ENCODE results near the gene LCE3B.
A peak's percentile ranks its signal among the peaks of the same experiment; 100 is the strongest.

LCE3B gene

DNA sequence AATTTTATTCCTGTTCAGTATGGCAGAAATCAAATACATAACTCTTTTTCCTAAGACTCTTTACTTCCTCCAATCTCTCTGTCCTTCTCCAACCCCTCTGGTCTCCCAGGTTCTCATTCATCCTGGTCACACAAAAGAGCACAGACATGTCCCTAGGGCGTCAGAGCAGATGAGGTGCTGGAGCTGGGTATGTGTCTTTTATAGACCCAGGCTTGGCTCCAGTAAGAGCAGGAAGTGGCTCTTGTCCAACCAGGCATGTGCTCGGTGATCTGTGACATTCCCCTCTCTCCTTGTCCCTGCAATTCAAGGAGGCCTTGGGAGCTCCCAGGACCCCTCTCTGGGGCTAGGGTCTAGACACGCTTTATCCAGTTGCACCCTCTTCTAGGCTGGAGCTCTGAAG lies 31.5 kb downstream of the LCE3B start:
- Histone ChIP-seq H3K27me3 (no peaks in the 10 kb centered on the region), H3K36me3 (no peaks in the 10 kb centered on the region), H3K9me3 (no peaks in the 10 kb centered on the region), H3K4me1 (no peaks in the 10 kb centered on the region), H3K4me3 (ENCODE audit: low read depth, low read length) (no peak overlapping the region)
- no peak for TF ChIP-seq CTCF (IDR thresholded peaks at IDR 0.05; ENCODE audit: low read depth, low read length)
- DNase-seq: no peak

- H3K36me3 ChIP-seq: no peaks in the 10 kb centered on the region
- no peaks in the 10 kb centered on the region for H3K27me3 ChIP-seq
- H3K4me3 ChIP-seq (ENCODE audit: low read depth, low read length): no peak overlapping the region
- no peaks in the 10 kb centered on the region for H3K4me1 ChIP-seq
- no peaks in the 10 kb centered on the region for H3K9me3 ChIP-seq
- no peak for DNase-seq
- no peak for TF ChIP-seq CTCF (IDR thresholded peaks at IDR 0.05; ENCODE audit: low read depth, low read length)
Observed at GRCh38 chr1:152646656-152647055, 33.0 kb downstream of the LCE3B start.

GRCh38 chr1:152654110-152654509 lies 40.5 kb downstream of the LCE3B start:
- peak; percentile 71 for DNase-seq
- Histone ChIP-seq H3K4me1 (no peaks in the 10 kb centered on the region), H3K9me3 (no peaks in the 10 kb centered on the region), H3K36me3 (no peaks in the 10 kb centered on the region), H3K4me3 (ENCODE audit: low read depth, low read length) (no peak overlapping the region), H3K27me3 (no peaks in the 10 kb centered on the region)
- TF ChIP-seq CTCF (IDR thresholded peaks at IDR 0.05; ENCODE audit: low read depth, low read length): peak; percentile 91

DNA sequence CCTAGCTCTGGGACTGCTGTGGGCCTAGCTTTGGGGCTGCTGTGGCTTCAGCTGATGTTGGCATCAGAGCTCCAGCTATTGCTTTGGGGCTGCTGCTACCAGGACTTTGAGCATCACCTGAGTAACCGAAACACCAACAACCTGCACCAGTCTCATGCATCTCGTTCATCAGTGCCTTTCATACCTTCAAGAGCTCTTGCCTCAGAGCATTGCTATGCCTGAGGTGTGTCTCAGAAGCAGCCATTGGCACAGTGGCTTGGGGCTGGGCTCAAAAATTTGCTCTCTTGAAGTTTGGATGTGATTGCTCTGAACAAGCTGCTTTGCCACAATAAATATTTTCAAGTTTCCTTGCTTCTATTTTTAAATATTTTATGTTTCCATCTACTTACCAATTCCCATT lies 42.8 kb downstream of the LCE3B start:
- DNase-seq: no peak
- Histone ChIP-seq H3K4me3 (ENCODE audit: low read depth, low read length) (no peak overlapping the region), H3K27me3 (no peaks in the 10 kb centered on the region), H3K9me3 (no peaks in the 10 kb centered on the region), H3K36me3 (no peaks in the 10 kb centered on the region), H3K4me1 (no peaks in the 10 kb centered on the region)
- no peak for TF ChIP-seq CTCF (IDR thresholded peaks at IDR 0.05; ENCODE audit: low read depth, low read length)

GRCh38 chr1:152657677-152658076 lies 44.1 kb downstream of the LCE3B start:
- DNase-seq: no peak
- no peaks in the 10 kb centered on the region for H3K9me3 ChIP-seq
- H3K27me3 ChIP-seq: no peaks in the 10 kb centered on the region
- no peak for TF ChIP-seq CTCF (IDR thresholded peaks at IDR 0.05; ENCODE audit: low read depth, low read length)
- no peak overlapping the region for H3K4me3 ChIP-seq (ENCODE audit: low read depth, low read length)
- no peaks in the 10 kb centered on the region for H3K36me3 ChIP-seq
- no peaks in the 10 kb centered on the region for H3K4me1 ChIP-seq

DNA sequence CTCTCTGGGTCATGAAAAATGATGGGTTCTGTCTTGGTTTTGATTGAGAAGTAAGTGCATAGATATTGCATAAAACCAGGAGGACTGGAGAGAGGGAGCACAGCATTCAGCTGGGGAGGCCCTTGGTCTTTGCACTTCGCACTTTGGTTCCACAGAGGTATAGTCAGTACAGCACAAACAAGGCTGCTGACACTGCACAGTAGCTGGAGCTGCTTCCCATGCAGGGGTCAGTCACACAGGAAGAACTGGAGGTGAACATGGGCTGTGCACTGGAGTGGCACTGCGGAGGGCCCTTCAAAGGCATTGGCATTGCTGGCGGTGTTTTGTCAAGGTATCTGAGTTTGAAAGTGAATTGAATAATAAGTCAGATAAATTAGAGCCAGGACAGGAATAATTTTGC lies 45.0 kb downstream of the LCE3B start:
- DNase-seq: no peak
- Histone ChIP-seq H3K4me3 (ENCODE audit: low read depth, low read length) (no peak overlapping the region), H3K27me3 (no peaks in the 10 kb centered on the region), H3K4me1 (no peaks in the 10 kb centered on the region), H3K9me3 (no peaks in the 10 kb centered on the region), H3K36me3 (no peaks in the 10 kb centered on the region)
- TF ChIP-seq CTCF (IDR thresholded peaks at IDR 0.05; ENCODE audit: low read depth, low read length): no peak
